GM12865 (cell line): ENCODE measurements around the gene DEPDC1B.

Experiments used
- DNase-seq: peaks from one replicate; pipeline ENCODE4 v3.0.0; 2010; ENCODE audit warnings: low read depth
- H3K4me3 ChIP-seq: 2 replicates; pipeline ENCODE4 v1.5.1; 2011; ENCODE audit warnings: mild to moderate bottlenecking, low read depth, low read length, control low read depth
- CTCF ChIP-seq: IDR thresholded peaks from 2 replicates; pipeline ENCODE4 v1.5.1; 2011; ENCODE audit warnings: low read length, control low read depth, low read depth, inconsistent platforms; ENCODE audit not compliant: insufficient read depth; ENCODE audit errors: missing control alignments

The DEPDC1B gene

GRCh38 chr5:60671899-60672692 lies 27.9 kb downstream of the DEPDC1B start:
- no peak for DNase-seq
- no peak for TF ChIP-seq CTCF
- H3K4me3 ChIP-seq, result no peak overlapping the region

GRCh38 chr5:60670749-60671148 lies 29.2 kb downstream of the DEPDC1B start:
- no peak for TF ChIP-seq CTCF
- H3K4me3 ChIP-seq, result no peak overlapping the region
- no peak for DNase-seq

- no peak overlapping the region for H3K4me3 ChIP-seq
- peak; percentile 24 for TF ChIP-seq CTCF
- DNase-seq, result peak; percentile 52
These were observed 31.2 kb downstream of the DEPDC1B start for GRCh38 chr5:60668686-60669304.

DNA sequence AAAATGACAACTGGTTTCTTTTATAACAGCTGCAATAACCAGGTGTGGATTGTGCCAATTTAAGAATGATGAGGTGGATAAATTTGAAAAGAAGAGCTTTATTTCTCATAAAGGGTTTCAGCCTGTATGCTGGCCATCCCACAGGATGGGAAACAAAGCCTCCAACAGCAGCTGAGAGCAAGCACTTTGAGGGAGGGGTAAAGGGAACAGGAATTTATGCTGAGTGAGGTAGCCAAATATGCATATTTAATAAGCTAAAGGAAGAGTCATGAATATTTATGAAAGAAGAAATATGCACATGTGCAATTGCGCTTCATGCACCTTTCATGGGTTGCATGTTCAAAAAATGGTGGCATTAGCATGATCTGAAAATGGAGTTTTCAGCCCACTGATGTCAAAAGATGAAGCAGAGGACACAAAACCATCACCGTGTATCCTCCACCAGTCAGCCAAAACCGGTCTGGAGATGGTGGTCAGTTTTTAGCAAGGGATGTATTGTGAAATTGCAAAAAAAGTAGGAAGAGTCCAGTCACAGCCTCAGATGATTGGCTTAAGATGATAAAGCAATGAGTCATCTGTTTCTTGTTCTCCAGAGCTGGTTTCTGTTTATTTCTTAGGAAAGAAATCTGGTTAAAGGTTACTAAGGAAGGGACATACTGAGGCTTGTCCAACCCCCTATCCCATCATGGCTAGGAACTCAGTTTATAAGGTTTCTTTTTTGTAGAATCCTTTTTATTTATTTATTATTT lies 47.9 kb downstream of the DEPDC1B start:
- no peak for DNase-seq
- no peak overlapping the region for H3K4me3 ChIP-seq
- TF ChIP-seq CTCF, result no peak

GRCh38 chr5:60649288-60649917 lies 50.6 kb downstream of the DEPDC1B start:
- no peak overlapping the region for H3K4me3 ChIP-seq
- peak; percentile 48 for TF ChIP-seq CTCF
- DNase-seq, result peak; percentile 65

- TF ChIP-seq CTCF, result no peak
- no peak overlapping the region for H3K4me3 ChIP-seq
- DNase-seq, result no peak
These were observed 51.8 kb downstream of the DEPDC1B start for GRCh38 chr5:60648175-60648574.
